ENCODE data around the gene SCYL3.
A peak's percentile ranks its signal among the peaks of the same experiment; 100 is the strongest.
"Not testable (repeated sequence)": the region's sequence is repeated elsewhere in the genome, so short reads cannot be mapped to it uniquely, and the experiment has no call there.

SCYL3 gene

GRCh38 chr1:169893645-169894423, at the start of gene SCYL3:
Gene SCYL3 (minus strand): TSS chr1:169893896. CDS start chr1:169888840, 5,056 bp downstream.
- peak; percentile 69 for DNase-seq (ENCODE audit: low read depth)

GRCh38 chr1:169941982-169942830, 48.5 kb upstream of the SCYL3 start:
- DNase-seq (ENCODE audit: low read depth) = no peak

GRCh38 chr1:169933984-169934725, 40.5 kb upstream of the SCYL3 start:
- DNase-seq (ENCODE audit: low read depth) = no peak

- no peak for DNase-seq (ENCODE audit: low read depth)
These were observed 38.1 kb upstream of the SCYL3 start for GRCh38 chr1:169931795-169932231.

GRCh38 chr1:169929210-169929526, 35.5 kb upstream of the SCYL3 start:
- no peak for DNase-seq (ENCODE audit: low read depth)

GRCh38 chr1:169928438-169929209, 34.9 kb upstream of the SCYL3 start:
- DNase-seq (ENCODE audit: low read depth) = no peak

- no peak for DNase-seq (ENCODE audit: low read depth)
These were observed 32.1 kb upstream of the SCYL3 start for GRCh38 chr1:169925505-169926482.

- DNase-seq (ENCODE audit: low read depth) = no peak
These were observed 31.1 kb upstream of the SCYL3 start for GRCh38 chr1:169924829-169925228.

GRCh38 chr1:169924063-169924462, 30.4 kb upstream of the SCYL3 start:
- DNase-seq (ENCODE audit: low read depth) = no peak

- no peak for DNase-seq (ENCODE audit: low read depth)
These were observed 27.4 kb upstream of the SCYL3 start for GRCh38 chr1:169921080-169921479.

GRCh38 chr1:169918927-169919326, 25.2 kb upstream of the SCYL3 start:
- DNase-seq (ENCODE audit: low read depth) = no peak

GRCh38 chr1:169918220-169918619, 24.5 kb upstream of the SCYL3 start:
- DNase-seq (ENCODE audit: low read depth) = not testable (repeated sequence)

- DNase-seq (ENCODE audit: low read depth) = no peak
These were observed 21.5 kb upstream of the SCYL3 start for GRCh38 chr1:169915150-169915549.

- DNase-seq (ENCODE audit: low read depth) = no peak
These were observed 20.8 kb upstream of the SCYL3 start for GRCh38 chr1:169914531-169914930.

- DNase-seq (ENCODE audit: low read depth) = no peak
These were observed 15.8 kb upstream of the SCYL3 start for GRCh38 chr1:169909499-169909898.

- DNase-seq (ENCODE audit: low read depth) = no peak
These were observed 13.2 kb upstream of the SCYL3 start for GRCh38 chr1:169906938-169907337.

- no peak for DNase-seq (ENCODE audit: low read depth)
These were observed 11.1 kb upstream of the SCYL3 start for GRCh38 chr1:169904834-169905233.

GRCh38 chr1:169902751-169903150, 9.1 kb upstream of the SCYL3 start:
- no peak for DNase-seq (ENCODE audit: low read depth)

- DNase-seq (ENCODE audit: low read depth) = no peak
These were observed 7.4 kb upstream of the SCYL3 start for GRCh38 chr1:169901115-169901514.

GRCh38 chr1:169900571-169900970, 6.9 kb upstream of the SCYL3 start:
- no peak for DNase-seq (ENCODE audit: low read depth)

Measured in stimulated activated CD8-positive, alpha-beta memory T cell treated with anti-CD3 and anti-CD28 coated beads, Interleukin-7, amount 100 ng/mL, for 24 hours (primary cell).